Measurements from ENCODE around the gene MTG2.

DNA sequence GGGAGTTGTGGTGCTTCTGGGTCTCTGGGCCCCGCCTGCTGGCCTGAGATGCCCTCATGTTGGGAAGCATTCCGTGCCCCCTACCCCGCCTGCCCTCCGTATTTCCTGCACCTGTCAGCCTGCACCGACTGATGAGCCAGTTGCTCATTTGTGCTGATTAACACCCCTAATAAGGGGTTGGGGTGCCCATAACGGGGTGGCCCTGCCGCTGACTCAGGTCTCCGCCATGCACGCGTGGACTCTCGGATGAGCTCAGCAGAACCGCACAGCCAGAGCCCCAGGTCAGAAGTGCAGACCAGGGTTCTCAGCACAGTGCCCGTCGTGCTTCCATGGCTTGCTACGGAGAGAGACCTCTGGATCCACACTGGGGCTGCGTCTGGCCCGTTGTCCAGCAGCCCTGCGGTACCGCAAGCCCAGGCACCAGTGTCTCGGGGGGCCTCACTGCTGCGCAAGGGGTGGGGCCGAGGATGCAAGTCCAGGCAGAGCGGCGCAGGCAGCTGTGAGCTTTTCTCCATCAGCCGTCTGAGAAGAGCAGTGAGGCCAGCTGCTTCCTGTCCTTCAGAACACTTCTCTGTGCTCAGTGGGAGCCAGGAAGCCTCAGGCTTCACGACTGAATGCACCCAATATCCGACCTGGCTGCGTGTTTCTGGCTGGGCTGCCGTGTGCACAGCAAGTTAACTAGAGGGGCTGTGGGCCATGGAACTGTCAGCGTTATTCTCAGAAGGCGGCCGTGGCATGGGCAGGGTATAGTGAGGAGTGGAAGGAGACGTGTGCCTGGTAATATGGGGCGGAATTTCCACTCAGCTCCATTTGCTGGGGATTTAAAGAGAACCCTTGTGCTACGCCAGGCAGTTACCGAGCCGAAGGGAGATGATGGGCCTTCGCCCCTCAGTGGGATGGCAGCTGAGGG is 18.6 kb downstream of the MTG2 start:
- TF ChIP-seq CTCF (IDR thresholded peaks at IDR 0.05) (no peak), POLR2A (IDR thresholded peaks at IDR 0.05) (no peak)
